SKM-1 treated with dmso at 0.1 percent for 144 hours (cell line): ENCODE measurements around the gene ETS1.
A peak's percentile ranks its signal among the peaks of the same experiment; 100 is the strongest.

ENCODE experiments used
- DNase-seq: peaks from one replicate; lab custom pipeline; 2025; ENCODE audit not compliant: unreplicated experiment; lab: John Stamatoyannopoulos, UW

The ETS1 gene

DNA sequence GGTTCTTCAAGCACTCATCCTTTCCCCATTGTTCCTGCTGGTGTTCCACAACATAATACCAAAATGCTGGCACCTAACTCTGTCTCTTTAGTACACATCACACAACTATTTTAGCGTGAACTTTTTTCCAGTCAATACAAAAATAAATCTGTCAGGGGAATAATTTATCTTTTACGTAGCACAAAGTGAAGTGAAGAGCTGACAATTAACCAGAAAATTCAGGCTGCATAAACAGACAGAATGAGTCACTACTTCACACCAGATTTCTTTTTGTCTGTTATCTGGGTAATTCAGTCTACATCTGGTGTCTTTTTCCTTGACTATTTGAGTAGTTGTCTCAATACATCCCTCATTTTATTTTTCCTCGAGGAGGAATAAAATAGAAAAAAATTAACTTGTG lies 7.9 kb upstream of the ETS1 start:
- no peak for DNase-seq

DNA sequence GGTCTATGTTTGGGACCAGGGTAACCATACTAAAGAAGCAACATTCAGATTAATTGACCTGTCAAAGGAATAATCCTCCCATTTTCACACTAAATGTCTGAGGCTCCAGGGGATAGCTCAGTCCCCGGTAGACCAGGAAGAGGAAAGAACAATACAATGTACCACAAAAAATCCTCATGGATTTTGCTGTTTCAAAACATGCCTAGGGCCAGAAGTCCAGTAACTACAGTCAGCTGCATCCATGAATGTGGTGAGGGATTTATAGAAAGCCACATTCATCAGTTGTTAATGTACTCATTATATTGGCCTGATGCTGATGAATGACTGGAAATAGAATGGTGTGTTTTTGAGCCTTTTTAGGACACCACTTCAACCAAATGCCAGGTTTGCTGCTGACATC lies 6.9 kb upstream of the ETS1 start:
- DNase-seq: no peak

DNA sequence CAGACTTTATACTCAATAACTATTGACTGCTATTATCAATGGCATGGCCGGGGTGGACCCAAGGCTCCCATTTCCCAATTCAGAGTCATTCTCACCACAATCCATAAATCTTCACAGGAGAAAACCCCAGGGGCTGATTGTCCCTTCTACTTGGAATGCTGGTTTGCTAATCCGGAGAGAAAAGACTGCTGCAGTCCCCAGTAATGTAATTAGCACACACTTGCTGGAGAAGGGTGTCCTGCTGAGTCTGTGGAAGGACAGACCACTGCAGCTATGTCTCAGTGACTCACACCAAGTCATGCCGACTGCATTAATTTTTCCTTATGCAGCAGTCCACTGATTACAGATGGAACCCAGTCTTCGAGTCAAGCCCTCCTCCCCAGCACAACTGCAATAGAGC lies 5.9 kb upstream of the ETS1 start:
- DNase-seq: no peak

DNA sequence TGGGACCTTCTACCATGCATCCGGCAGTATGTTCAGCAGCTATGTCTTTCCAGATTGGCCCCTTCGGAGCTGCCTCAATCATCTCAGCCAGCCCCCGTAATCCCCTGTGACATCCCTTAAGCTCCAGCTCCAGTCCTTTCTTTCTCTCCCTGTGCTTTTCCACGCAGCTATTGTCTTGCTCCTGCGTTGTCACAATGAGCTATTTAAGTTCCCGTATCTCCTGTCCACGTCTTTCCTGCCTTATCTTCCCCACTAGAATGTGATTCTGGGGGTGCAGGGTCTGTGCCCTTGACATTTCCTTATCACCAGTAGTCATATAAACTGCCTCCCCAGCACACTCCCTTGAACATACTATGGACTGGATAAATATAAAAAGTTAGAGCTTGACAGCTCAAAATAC lies 5.1 kb upstream of the ETS1 start:
- no peak for DNase-seq

DNA sequence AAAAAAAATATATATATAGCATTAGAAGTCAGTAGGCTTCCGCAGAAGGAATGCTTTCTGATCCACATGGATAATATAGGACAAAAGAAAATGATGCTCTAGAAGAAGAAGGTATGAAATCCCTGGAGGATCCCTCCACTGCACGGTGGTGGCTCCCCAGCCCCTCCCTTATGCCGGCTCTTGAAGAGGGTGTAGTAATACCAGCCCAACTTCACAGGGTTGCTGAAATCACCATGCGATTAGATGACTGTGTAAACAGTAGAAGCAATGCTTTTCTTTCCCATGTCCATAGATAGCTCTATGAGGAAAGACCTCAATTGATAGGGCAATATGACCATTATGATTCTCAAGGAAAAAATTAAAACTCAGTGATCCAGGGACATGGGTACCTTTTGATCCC lies 3.2 kb upstream of the ETS1 start:
- no peak for DNase-seq

DNA sequence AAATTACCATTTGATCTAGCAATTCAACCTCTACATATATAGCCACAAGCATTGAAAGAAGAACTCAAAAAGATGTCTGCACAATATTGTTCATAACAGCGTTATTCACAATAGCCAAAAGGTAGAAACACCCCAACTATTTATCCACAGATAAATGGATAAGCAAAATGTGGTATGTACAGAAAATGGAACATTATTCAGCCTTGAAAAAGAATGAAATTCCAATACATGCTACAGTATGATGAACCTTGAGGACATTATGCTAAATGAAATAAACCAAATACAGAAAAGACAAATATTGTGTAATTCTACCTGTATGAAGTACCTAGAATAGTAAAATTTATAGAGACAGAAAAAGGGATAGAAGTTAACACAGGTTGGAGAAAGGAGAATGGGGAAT lies 2.6 kb upstream of the ETS1 start:
- DNase-seq: no peak

DNA sequence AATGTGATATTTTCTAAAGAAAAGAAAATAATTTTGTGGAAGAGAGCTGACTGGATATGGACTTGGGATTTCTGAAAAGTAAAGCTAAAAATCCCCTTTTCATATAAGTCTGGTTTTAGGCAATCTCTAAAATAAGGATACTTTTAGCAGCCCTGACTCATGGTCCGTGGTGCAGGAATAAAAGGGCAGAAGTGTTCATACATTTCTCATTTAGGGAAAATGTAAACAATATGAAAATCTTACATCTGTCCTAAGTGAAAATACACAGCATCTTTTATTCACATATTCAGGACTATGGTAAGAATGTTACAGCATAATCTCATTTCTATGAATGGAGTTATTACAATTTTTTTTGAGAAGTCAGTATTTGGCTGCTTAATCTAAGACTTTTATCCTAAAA lies 735 bp upstream of the ETS1 start:
- no peak for DNase-seq

DNA sequence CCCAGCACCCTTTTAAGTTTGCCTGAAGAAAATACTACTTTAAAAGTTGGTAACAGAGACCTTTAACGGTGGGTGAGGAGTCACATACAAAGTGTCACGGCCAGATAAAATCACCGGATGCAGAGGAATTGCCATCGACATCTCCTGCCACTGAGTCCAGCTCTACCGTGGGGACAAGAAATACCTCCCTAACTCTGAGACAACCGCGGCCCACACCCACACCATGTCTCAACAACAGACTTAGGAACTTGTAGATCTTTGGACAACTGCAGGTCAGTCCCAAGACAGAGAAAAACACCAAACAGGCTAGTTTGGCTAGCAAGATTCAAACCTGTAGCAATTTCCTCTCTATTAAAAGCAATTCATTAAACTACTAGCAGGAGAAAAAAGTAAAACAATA lies 669 bp downstream of the ETS1 start:
- DNase-seq: no peak

DNA sequence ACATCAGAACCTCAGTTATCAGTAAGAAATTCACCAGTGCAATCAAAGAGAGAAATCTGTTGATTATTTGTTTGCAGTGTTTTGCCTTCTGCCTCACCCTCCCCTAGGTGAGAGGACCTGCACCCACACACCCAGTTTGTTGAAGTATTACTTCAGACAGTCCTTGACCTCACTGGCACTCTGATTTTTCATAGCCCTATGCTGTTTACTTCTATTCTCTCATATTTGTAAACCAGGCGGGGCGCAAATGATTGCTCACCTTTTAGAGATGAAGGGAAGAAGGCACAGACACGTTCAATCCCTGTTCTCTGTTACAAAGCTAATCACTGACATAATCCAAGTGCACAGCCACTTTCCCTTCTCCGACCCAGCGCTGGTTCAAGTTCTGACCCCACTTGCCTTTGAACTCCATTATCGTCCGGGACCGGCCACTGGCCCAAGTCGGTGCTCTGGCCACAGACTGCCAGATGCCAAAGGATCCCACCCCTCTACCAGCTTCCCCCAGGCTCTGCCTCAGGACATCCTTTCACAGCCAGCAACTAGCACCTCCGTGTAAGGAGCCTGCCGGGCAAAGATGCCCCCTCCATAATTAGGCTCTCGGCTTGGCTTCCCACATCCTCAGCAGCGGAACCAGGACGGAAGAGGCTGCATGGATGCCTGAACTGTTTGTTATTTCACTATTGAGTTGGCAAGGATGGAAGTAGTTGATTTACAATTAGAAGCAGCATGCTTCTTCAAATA lies 1.7 kb downstream of the ETS1 start:
- DNase-seq: no peak

DNA sequence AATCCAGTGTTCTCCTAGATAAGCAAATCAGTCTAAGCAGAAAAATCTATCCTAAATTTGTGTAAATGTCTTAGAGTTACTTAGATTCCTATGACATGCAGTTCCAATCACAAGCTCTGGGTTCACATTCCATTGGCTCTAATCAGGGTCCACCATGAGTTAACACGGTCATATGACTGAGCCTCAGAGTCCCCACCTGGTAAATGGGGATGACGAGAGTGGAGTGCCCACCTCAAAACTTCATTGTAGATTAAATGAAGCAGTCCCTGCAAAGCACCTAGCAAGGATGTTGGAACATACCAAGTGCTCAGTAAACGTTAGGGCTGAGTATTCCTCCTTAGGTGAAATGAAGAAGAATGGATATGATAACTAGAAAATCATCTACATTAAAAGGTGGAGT lies 3.1 kb downstream of the ETS1 start:
- no peak for DNase-seq

DNA sequence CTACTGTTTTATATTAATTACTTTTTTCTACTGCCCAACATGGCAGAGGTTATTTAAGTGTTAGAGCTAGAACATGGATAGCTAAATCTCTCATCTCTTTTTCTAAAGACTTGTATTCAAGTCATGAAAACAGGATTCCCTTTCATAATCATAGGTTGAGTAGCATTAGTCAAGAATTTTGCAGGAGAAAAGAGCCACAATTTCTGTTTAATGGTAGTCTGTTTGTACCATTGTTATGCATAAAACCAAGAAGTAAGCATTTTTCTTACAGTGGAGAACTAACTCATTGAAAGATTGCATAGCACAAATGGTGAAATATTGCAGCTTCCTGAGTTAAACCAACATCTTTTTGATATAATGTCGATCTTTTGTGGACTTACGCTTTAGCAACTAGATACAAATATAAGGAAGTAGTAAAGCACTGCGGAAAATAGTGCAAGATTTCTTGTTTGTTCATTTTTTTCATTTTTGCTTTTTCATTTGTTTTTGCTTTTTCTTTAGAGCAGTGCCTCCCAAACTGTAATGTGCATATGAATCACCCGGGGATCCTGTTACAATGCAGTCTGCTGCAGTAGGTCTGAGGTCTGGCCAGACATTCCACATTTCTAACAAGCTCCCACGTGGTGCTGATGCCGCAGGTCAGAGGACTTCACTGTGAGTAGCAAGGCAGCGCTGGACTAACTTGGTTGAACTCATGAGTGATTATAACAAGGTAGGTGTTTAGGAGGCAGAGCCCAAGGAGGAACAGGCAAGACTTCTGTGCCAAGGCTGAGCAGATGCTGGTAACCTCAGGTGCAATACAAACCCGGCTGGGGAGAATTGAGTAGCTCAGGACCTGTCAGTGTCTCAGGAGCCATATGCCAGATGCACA lies 4.6 kb downstream of the ETS1 start:
- DNase-seq: peak; percentile 56

DNA sequence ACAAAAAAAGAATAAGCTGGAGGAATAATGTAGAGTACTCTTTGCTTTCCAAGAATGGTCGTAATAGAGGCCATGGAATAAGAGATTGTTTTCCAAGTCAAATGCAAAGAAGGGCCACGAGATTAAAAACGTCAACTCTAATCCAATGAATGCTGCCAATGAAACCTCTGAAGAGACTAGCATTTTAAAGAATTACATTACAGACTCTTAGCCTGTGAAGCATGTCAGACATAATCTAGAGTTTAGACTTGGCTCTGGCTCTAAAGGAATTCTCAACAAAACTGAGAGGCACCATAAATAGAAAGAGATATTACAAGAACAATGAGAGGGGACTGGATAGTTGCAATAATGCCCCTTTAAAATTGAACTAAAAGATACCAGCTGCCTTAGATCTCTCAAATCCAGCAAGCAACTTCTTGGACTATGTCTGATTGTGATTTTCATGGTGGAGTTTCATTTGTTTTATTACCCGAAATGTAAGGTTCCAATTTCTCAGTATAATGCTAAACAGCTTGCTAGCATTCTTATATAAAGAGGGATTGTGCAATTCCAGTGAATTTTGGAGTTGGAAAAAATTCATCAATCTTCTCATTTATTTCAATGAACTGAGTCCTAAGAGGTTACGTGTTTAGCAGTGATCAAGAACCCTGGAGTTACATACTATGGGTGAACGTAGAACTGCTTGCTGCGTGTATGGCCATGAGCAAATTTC lies 5.6 kb downstream of the ETS1 start:
- no peak for DNase-seq

DNA sequence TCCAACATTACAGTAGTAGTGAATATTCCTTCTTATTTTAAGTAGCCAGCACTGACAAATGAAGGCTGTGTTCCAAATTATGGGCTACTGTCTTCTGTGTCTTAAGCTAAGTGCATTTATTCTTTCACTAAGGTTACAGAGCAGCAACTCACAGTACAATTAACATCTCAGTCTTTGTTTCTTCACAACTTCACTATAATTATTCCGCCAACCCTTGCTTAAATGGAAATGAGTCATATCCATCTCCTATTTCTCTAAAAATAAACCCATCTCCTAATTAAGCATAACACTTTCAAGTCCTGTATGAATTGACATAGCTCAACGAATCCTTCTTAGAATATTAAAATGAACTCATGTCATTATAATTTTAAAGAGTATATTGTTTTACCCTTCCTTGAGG lies 6.7 kb downstream of the ETS1 start:
- DNase-seq: no peak

DNA sequence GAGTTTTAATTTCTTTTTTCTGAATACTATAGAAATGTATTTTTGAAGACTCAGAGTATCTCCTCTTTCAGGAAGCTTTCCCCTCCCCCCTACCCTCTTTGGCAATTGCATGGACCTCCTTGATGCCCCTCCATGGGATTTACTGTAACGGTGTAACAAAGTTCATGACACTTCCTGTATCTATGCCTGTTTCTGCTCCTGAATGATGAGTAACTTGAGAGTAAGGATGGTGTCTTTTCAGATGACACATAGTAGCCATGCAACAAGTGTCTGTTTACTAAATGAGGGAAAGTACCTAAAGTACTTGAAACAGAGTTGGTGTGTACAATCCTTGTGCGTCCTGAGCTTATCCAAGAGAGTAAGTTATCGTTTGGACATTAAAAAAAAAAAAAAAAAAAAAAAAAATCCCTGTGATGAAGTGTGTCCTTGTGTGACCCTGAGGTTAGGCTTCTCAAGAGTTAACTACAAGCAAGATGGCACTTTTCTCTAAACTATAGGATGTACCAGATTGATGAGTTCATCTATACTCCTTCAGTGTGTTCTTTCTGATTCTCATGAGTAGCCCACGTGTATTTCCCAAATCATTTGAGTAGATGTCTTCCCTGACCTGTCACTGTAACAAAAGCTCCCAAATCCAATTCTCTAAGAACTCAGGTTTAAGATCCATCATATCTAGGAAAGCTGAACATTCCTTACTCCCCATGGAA lies 7.4 kb downstream of the ETS1 start:
- no peak for DNase-seq

DNA sequence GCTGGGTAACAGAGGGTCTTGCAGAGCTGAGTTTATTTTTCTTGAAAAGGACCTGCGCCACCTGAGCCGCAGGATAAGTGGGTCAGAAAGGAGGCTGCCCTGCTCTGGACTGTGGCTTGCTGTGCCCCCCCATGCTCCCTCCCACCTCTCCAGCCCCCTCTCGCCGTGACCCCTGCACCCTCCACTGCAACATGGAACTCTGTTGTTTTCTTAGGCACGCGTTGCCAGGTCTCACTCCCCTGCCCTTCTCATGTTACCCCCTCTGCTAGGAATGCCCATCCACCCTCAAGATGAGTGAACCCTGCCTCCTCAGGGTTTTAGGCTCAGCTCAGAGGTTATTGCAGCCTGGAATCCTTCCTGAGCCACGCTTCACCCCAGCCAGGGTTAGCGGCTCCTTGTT lies 10.8 kb downstream of the ETS1 start:
- no peak for DNase-seq

DNA sequence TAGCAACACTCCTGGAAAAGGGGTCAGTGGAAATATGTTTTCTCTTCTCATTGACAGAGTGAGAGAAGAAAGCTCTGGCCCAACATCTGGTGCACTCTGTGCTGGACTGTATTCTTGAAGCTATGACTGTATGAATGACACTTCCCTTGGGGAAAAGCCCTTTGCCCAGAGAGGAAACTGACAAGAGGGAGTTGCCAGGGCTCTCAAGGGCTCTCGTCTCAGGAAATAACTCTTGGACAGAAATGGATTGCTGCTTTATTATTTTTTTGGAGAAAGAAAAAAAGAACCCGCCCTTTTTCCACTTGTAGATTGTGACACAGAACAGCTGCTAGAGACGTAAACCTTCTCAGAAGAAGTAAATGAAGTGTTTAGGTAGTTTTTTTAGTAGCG lies 11.4 kb downstream of the ETS1 start:
- peak; percentile 39 for DNase-seq

DNA sequence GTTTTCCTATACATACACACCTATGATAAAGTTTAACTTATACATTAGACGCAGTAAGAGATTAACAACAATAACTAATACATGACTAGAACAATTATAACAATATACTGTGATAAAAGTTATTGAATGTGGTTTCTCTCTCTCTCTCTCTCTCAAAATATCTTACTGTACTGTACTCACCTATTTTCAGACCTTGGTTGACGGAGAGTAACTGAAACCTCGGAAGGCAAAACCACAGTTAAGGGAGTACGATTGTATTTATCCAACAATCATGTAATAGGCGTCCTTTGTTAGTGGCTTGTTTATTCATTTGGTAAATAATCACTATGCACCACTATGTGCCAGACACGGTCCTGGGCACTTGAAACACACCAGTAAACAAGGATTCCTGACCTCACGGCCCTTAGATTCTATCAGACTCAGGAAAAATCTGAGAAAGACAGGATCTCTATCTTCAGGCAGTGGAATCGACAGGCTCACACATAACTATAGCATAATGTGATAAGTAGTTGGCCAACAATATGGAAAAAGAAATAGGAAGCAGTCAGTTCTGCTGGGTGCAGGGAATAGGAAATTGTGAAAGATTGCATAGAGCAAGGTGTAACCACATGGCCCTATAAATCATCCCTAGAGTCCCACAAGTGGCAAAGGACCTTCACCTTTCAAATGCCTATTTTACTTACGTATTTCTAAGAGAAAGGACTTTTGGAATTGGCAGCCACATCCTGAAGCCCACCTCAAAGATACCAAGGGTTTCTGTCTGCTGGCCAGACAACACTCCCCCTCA lies 12.0 kb downstream of the ETS1 start:
- DNase-seq: peak; percentile 72

DNA sequence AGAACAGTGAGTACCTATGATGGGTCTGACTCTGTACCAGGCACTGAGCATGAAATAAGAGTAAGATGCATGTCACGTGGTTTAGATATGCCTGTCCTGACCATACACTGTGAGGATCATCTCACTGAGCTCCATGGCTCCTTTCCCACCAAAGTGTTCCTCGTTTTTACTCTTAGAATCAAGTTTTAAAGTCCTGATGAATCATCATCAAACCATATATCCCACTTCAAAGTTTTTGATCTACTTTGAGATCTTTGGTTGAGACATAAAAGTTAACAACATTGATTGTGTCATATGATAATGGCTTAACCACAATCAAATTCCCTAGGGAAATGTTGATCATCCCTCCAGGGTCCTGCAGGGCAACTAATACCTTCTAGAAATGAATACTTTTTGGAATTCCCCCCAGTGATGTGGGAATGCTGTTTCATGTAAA lies 12.8 kb downstream of the ETS1 start:
- no peak for DNase-seq

DNA sequence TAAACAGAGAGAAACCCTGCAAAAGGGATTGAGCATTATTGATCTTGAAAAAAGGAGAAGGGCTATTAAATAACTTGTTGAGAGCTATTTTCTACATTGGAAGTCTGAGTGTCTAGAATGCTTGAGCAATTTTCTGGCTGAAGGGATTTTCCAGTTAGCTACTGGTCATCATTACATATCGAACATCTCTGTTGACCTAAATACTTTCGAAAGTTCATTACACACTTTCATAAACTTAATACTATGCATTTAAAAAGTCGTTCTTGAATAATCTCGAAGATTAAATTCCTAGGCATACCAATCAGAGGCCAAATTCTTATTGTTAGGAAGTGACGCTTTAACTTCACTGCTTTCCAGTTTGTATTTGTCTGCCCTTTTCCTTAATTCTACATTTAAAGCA lies 13.7 kb downstream of the ETS1 start:
- no peak for DNase-seq

DNA sequence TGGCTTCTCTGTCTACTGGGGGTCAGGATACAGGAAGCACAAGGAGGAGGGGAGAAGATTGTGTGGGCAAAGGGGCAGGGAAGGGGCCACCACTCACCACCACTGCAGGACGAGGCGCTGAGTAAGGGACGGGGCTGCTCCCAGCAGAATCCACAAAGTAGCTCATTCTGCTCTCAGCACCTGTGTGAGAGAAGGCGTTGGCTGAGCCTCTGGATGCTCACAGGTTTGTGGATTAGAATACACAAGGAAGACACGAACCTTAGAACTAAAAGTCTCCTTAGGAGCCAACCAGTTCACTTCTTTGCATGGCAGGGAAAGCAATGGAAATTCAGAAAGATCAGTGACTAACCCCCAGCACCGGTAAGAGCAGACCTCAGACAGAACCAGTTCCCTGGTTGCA lies 14.4 kb downstream of the ETS1 start:
- no peak for DNase-seq

DNA sequence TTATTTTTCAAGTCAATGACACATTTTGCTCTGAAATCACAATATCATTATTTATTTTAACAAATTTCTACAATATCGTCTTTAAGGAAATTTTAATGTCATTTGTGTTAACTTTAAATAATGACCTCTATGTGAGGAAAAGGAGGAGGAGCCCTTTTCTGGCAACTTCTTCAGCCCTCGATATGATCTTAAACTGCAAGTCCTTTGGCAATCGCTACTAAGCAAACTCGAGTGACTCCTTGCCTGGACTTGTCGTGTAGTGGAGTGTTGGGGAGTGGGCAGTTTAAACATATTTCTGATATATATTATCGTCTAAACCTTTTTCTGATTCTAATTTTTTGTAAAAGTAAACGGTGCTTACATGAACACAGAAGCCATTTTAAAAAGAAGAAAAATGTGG lies 16.7 kb downstream of the ETS1 start:
- DNase-seq: no peak
